SH-SY5Y (cell line): Measurements from ENCODE around the gene TIMM17B.

Experiments used
- GATA2 ChIP-seq: IDR thresholded peaks from 2 replicates; pipeline ENCODE4 v1.6.1; 2011; ENCODE audit warnings: mild to moderate bottlenecking, low read depth, low read length
- GATA3 ChIP-seq: IDR thresholded peaks from 2 replicates; pipeline ENCODE4 v1.6.1; 2011; ENCODE audit warnings: low read depth, mild to moderate bottlenecking, low read length, moderate library complexity

GRCh38 chrX:48942895-48943294, 45.3 kb upstream of the TIMM17B start:
- no peak for TF ChIP-seq GATA2
- TF ChIP-seq GATA3 = no peak
